GM12801 (cell line): ENCODE data around the gene GCNT2.

ENCODE experiments used
- TF ChIP-seq, protein P1 (sequence below): IDR thresholded peaks from one replicate; pipeline ENCODE4 v1.5.1; 2011; ENCODE audit warnings: control low read depth; ENCODE audit not compliant: insufficient read length; ENCODE audit errors: extremely low read depth

Gene GCNT2

GRCh38 chr6:10554826-10555225 lies 33.7 kb downstream of the GCNT2 start:
- TF ChIP-seq, protein P1, sequence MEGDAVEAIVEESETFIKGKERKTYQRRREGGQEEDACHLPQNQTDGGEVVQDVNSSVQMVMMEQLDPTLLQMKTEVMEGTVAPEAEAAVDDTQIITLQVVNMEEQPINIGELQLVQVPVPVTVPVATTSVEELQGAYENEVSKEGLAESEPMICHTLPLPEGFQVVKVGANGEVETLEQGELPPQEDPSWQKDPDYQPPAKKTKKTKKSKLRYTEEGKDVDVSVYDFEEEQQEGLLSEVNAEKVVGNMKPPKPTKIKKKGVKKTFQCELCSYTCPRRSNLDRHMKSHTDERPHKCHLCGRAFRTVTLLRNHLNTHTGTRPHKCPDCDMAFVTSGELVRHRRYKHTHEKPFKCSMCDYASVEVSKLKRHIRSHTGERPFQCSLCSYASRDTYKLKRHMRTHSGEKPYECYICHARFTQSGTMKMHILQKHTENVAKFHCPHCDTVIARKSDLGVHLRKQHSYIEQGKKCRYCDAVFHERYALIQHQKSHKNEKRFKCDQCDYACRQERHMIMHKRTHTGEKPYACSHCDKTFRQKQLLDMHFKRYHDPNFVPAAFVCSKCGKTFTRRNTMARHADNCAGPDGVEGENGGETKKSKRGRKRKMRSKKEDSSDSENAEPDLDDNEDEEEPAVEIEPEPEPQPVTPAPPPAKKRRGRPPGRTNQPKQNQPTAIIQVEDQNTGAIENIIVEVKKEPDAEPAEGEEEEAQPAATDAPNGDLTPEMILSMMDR = no peak

GRCh38 chr6:10555625-10556309 lies 34.6 kb downstream of the GCNT2 start:
- TF ChIP-seq, protein P1 = no peak

DNA sequence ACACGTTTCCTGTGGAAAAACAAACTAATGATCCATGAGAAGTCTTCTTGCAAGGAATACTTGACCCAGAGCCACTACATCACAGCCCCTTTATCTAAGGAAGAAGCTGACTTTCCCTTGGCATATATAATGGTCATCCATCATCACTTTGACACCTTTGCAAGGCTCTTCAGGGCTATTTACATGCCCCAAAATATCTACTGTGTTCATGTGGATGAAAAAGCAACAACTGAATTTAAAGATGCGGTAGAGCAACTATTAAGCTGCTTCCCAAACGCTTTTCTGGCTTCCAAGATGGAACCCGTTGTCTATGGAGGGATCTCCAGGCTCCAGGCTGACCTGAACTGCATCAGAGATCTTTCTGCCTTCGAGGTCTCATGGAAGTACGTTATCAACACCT lies 35.4 kb downstream of the GCNT2 start:
- TF ChIP-seq, protein P1 = no peak

GRCh38 chr6:10556992-10557391 lies 35.8 kb downstream of the GCNT2 start:
- TF ChIP-seq, protein P1 = no peak

GRCh38 chr6:10557913-10558312 lies 36.8 kb downstream of the GCNT2 start:
- TF ChIP-seq, protein P1 = no peak

- TF ChIP-seq, protein P1 = no peak
Observed at GRCh38 chr6:10558565-10558964, 37.4 kb downstream of the GCNT2 start.

GRCh38 chr6:10559522-10560152 lies 38.5 kb downstream of the GCNT2 start:
- TF ChIP-seq, protein P1 = no peak
